GM21423 (cell line): Measurements from ENCODE around the gene LINC00305.

Source experiments
- ATAC-seq: cut with Tn5 transposase; IDR thresholded peaks from one replicate; pipeline ENCODE4 v1.9.1; 2021; ENCODE audit warnings: mild to moderate bottlenecking, moderate library complexity; ENCODE audit not compliant: unreplicated experiment

Gene LINC00305

GRCh38 chr18:64037812-64038414, 111.0 kb downstream of the LINC00305 start:
- no peak for ATAC-seq

GRCh38 chr18:64032312-64032711, 116.6 kb downstream of the LINC00305 start:
- ATAC-seq: no peak

- no peak for ATAC-seq
Observed at GRCh38 chr18:64031411-64031810, 117.5 kb downstream of the LINC00305 start.
